Kidney tubule cell (primary cell): ENCODE results near the gene STAT1.
"Not testable (repeated sequence)": the region's sequence is repeated elsewhere in the genome, so short reads cannot be mapped to it uniquely, and the experiment has no call there.

Experiments used
- DNase-seq: peaks from one replicate; pipeline ENCODE4 v3.0.0-alpha.2; 2018; ENCODE audit warnings: low spot score

The STAT1 gene

GRCh38 chr2:190981733-190982132 is 32.2 kb downstream of the STAT1 start:
- no peak for DNase-seq

DNA sequence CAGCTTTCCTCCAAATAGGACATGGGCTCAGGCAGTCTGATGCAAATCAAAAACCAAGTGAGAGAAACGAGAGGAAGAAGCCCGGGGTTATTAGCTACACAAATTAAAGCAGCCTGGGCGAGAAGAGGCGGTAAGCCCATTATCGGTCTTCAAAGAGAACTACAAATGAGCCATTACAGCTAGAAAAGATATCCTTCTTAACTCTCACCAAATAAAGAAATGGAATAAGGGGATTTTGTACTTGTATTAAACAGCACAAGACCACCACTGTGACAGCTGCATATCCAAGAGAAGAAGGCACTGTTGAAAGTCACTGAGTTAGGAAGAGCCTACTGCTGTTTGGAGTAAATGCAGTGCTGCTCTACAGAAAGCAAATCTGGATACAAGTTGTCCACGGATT is 32.6 kb downstream of the STAT1 start:
- no peak for DNase-seq

GRCh38 chr2:190980630-190981209 is 33.3 kb downstream of the STAT1 start:
- DNase-seq: no peak

DNA sequence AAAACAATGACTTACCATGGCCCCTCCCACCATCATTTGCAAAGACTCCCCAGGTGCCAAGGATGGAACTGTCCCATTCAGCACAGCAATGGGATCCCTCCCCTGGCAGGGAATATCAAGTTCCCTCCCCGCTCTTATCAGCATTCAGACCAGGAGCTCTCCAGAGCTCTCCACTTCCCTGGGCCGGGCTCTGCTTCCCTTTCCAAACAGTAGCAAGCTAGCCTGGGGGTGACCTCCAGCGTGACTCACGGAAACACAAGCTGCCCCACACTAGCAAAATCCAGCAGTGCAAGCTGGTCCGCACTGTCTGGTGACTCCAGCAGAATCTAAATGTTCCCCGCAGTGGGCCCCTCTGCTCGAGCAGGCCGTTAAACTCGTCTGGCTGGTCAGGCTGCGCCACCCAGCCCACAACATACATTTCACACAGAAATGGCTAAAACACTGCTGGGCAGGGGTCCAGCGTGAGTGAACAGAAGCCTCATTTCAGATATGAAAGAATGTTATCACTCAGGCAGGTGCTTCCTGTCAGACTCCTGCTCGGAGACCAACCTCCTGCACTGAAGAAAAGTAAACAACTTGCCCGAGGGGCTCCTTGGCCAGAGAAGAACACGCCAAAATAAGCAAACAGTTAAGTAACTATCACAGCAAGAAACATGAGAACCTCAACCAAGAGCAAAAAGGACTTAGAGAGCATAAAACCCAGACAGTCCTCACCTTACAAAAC is 33.9 kb downstream of the STAT1 start:
- no peak for DNase-seq

GRCh38 chr2:190978389-190979053 is 35.5 kb downstream of the STAT1 start:
- no peak for DNase-seq

- DNase-seq: no peak
Measured at GRCh38 chr2:190977505-190977904, 36.5 kb downstream of the STAT1 start.

DNA sequence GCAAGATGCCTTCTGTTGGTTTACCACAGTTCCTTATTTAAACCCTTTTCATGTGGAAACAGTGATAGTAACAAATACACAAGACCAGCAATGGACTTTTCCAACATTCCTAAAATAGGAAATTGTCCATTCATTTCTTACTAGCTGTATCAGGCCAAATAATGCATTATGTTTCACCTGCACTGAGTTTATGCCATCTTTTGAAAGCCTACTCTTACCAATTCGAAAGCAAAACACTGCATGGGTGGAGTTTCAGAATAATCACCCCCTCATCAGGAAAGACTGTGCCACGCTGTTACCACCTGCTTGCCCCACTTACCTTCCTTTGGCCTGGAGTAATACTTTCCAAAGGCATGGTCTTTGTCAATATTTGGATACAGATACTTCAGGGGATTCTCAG is 37.5 kb downstream of the STAT1 start:
- DNase-seq: no peak

GRCh38 chr2:190974629-190975361 is 39.2 kb downstream of the STAT1 start:
- peak; percentile 9 for DNase-seq

DNA sequence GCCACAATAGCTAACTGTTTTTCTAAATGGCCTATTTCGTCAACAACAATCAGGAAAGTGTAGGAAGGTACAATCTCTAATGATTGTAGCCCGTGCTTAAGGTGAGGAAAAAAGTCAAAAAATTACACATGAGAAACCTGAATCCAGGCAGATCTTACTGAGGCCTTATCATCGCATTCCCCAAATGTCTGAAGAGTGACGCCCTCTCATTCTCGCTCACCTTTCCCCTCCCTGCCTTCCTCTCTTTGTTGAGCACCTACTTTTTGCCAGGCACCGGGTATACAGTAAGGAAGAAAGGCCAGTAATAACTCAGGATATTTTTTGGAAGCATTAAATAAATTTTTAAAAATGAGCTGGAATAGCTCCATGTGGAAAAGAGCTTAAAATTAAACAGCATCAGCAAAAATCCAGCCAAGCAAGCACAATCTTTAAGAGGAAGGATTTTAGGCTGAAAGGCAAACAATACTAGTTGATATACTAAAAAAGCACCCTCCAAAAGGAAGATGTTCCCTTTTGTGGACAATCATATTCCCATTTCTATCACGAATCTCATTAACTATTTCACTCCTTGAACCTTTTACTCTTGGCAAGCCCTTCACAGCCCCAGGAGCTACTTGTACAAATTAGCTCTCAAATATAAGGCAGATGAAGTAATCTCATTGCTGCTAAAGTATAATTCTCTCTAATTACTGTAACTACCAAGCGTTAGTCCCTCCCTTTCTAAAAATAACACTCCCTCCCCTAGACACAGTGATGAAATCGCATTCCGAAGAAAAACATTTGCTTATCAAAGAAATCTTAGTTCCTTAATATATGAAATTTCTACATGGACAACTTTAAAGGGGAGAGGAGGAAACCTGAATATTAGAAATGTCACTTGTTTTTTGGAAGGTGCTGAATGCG is 40.0 kb downstream of the STAT1 start:
- no peak for DNase-seq

DNA sequence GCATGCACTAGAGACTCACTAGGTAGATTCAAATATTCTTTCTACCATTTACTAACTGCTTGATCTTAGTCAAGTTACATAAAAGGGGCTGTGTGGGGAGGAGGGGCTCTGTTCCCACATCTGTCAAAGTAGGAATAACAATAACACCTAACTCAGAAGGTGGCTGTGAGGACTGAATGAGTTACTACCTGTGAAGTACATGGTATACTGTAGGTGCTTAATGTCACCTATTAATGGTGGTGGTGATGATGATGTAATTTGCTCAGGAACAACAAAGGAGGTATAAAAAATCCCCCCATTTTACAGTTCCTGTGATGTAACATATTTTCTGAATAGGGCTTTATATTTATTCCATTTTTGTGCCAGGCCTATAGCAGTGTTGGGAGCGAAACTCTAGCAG is 40.7 kb downstream of the STAT1 start:
- DNase-seq: no peak

DNA sequence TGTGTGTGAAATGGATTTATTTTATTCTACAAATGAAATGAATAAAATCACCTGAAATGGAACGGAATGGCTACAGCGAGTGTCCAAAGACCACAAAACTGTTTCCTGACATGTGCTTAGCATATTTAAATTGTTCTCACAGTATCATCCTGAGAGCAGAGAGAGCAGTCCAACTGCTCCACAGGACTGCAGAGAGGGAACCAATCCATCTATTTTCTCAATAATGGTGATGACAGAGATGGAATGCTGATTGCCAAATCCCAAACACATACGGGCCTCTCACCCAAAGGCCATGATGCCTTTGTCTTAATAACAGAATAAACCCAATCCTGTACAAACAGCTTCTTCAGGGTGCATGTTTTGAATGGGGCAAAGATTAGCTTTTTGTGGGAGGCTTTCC is 41.1 kb downstream of the STAT1 start:
- no peak for DNase-seq

- DNase-seq: no peak
Measured at GRCh38 chr2:190972213-190972612, 41.8 kb downstream of the STAT1 start.

DNA sequence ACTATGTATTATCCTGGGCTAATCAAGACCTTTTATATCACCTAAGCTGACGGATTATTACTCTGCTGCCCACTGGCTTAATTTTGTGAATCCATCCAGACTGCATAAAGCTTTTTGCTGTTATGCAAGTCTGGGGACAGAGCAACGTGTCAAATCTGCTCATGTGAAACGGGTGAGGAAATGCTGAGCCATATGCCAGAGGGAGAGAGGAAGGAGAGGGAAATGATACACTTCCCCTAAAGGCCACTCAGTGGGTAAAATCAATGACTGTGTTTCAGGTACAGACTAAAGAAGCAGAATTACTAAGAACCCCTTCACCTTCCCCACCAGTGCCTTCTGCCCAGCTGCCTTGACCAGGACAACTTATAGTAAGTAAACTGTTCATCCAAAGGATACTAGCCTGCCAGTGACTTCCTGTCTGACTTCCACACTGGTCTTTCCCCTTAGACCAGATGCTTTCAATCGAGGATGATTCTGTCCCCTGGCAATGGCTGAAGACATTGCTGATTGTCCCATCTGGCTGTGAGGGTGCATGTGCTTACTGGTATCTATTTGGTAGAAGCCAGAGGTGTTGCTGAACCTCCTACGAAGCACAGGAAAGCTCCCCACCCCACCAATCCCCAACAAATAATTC is 43.0 kb downstream of the STAT1 start:
- peak; percentile 48 for DNase-seq

- DNase-seq: no peak
Measured at GRCh38 chr2:190970160-190970559, 43.8 kb downstream of the STAT1 start.

DNA sequence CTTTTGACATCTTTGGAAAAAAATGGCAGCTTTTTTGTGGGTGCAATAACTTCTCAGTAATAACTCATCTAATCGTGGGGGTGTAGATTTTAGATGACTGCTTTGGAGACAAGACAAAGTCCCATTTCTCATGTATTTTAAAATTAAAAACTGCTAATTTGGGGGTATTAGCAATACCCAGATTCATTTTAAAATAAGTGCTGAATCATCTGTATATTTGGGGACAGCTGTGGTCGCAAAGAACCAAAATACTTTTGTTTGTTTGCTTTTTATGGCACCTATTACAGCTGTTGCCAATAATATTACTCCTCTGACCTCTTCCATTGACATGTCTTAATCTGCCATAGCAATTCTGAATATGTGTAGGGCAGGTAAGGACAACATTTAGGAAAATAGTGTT is 45.4 kb downstream of the STAT1 start:
- DNase-seq: no peak

- DNase-seq: no peak
Measured at GRCh38 chr2:190965580-190966222, 48.3 kb downstream of the STAT1 start.

DNA sequence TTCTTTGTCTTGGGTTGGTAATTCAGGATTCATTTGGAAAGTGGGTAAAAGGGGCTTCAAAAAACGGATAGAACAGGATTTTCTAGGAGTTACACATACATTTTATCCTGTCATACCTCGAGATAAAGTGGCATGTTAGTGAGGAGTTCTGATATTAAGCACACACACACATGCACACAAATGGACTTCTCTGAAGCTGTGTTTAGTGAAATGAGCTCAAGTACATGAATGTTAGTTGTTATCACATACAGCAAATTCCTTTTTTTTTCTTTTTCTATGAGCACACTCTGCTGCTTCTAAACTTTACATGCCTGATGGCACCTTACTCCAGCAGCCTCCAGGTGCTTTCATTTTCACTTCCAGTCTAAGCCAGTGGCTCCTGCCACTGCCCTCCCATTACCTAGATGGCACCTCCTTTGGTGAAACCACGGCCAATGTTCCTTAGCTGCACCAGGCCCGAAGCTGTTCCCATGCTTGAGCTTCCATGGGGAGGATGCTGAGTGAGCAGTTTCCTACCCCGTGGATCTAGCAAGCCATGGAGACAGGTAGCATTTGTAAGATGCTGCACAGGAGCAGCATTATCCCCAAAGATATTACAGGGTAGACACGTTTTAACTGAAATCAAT is 49.7 kb downstream of the STAT1 start:
- peak; percentile 38 for DNase-seq

DNA sequence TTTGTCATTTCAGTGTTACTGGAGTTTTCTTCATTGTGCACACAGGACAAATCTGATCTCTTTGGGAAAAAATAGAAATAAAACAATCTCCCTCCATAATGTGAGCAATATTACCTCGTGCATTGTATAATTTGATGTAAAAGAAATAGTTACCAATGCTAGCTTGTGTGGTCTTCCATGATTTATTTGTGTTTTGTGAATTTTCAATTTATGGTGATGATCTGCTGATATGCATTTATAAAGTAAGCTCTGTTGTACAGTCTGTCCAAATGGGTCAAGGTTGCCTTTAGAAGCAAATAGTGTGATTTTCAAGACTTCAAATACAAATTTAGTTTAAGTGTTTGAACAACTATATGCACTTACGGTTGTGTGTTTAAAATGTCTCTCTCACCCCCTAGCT is 50.9 kb downstream of the STAT1 start:
- DNase-seq: no peak

GRCh38 chr2:190961918-190962487 is 52.0 kb downstream of the STAT1 start:
- DNase-seq: no peak

DNA sequence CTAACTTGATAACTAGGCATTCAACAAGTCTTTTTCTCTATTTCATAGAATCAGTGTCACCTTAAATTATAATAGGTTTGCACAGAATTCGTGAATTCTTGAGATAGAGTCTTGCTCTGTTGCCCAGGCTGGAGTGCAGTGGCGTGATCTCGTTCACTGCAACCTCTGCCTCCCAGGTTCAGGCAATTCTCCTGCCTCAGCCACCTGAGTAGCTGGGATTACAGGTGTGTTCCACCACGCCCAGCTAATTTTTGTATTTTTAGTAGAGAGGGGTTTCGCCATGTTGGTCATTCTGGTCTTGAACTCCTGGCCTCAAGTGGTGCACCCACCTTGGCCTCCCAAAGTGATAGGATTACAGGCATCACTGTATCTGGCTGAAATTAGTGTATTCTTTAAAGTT is 52.9 kb downstream of the STAT1 start:
- not testable (repeated sequence) for DNase-seq
